ENCODE results near the gene NFATC3.
A peak's percentile ranks its signal among the peaks of the same experiment; 100 is the strongest.

Gene NFATC3

GRCh38 chr16:68086336-68086841 lies 1.2 kb downstream of the NFATC3 start:
- DNase-seq (ENCODE audit: low spot score): peak; percentile 45
- ChIA-PET POLR2A (ENCODE audit: low non-redundant PET) (no interaction called here), CTCF (interaction anchor here (0.5 to 1.1 kb wide), 3 partner anchors 43 to 140 kb away, joined by 3 read pairs; no protein-coding TSS in a partner anchor)
- no peak for TF ChIP-seq CTCF (conservative IDR thresholded peaks at IDR 0.05; ENCODE audit: low read depth)
- peak overlapping the region; percentile 97 for H3K27ac ChIP-seq

GRCh38 chr16:68086860-68087268 lies 1.7 kb downstream of the NFATC3 start:
- CTCF ChIA-PET: interaction anchor here (0.5 to 1.1 kb wide), 5 partner anchors 42 to 202 kb away, joined by 3 read pairs; partner anchors contain the start of genes NRN1L and SLC7A6
- H3K27ac ChIP-seq: no peak overlapping the region

GRCh38 chr16:68087688-68088087 lies 2.5 kb downstream of the NFATC3 start:
- DNase-seq (ENCODE audit: low spot score): no peak
- ChIA-PET POLR2A (ENCODE audit: low non-redundant PET) (no interaction called here), CTCF (interaction anchor here (0.6 kb wide), 1 partner anchor 177 kb away, joined by 3 read pairs; the partner anchor contains the start of gene SLC7A6)
- H3K27ac ChIP-seq: no peak overlapping the region
- no peak for TF ChIP-seq CTCF (conservative IDR thresholded peaks at IDR 0.05; ENCODE audit: low read depth)

More at GRCh38 chr16:68086860-68087268, 1.7 kb downstream of the NFATC3 start:
- POLR2A ChIA-PET (ENCODE audit: low non-redundant PET): no interaction called here
- no peak for TF ChIP-seq CTCF (conservative IDR thresholded peaks at IDR 0.05; ENCODE audit: low read depth)
- DNase-seq (ENCODE audit: low spot score): no peak

GRCh38 chr16:68088130-68088972 lies 3.2 kb downstream of the NFATC3 start:
- ChIA-PET POLR2A (ENCODE audit: low non-redundant PET) (no interaction called here), CTCF (no interaction called here)
- no peak for DNase-seq (ENCODE audit: low spot score)
- H3K27ac ChIP-seq: no peak overlapping the region; the same call in 1 of the 2 replicates
- no peak for TF ChIP-seq CTCF (conservative IDR thresholded peaks at IDR 0.05; ENCODE audit: low read depth)

- ChIA-PET POLR2A (ENCODE audit: low non-redundant PET) (no interaction called here), CTCF (no interaction called here)
- no peak for TF ChIP-seq CTCF (conservative IDR thresholded peaks at IDR 0.05; ENCODE audit: low read depth)
Measured at GRCh38 chr16:68089067-68089466, 3.9 kb downstream of the NFATC3 start.

GRCh38 chr16:68090130-68090529 lies 5.0 kb downstream of the NFATC3 start:
- no peak overlapping the region for H3K27ac ChIP-seq
- POLR2A ChIA-PET (ENCODE audit: low non-redundant PET): no interaction called here
- DNase-seq (ENCODE audit: low spot score): no peak
- no peak for TF ChIP-seq CTCF (conservative IDR thresholded peaks at IDR 0.05; ENCODE audit: low read depth)
- CTCF ChIA-PET: interaction anchor here (0.6 kb wide), 1 partner anchor 74 kb away, joined by 4 read pairs; no protein-coding TSS in a partner anchor

More at GRCh38 chr16:68089067-68089466, 3.9 kb downstream of the NFATC3 start:
- H3K27ac ChIP-seq: no peak overlapping the region
- DNase-seq (ENCODE audit: low spot score): no peak

Measured in RWPE1 (cell line).